DND-41 (cell line): ENCODE results near the gene RNF123.
"Not testable (repeated sequence)": the region's sequence is repeated elsewhere in the genome, so short reads cannot be mapped to it uniquely, and the experiment has no call there.

ENCODE experiments used
- ATAC-seq: fragments of 200-7000 bp; cut with Tn5 transposase; 3 replicates; pipeline ENCODE4 v1.9.1; 2021; ENCODE audit warnings: low read depth; ENCODE audit not compliant: insufficient read depth
- DNase-seq: peaks from one replicate; pipeline ENCODE4 v3.0.0-alpha.2; 2020
- H2AFZ ChIP-seq: 2 replicates; pipeline ENCODE4 v1.6.0; 2012; ENCODE audit warnings: low read depth, low read length
- H3K27ac ChIP-seq: 2 replicates; pipeline ENCODE4 v1.5.1; 2012; ENCODE audit warnings: low read length, inconsistent platforms
- H3K27me3 ChIP-seq: fragments of 200-600 bp; sonication (generic); 2 replicates; pipeline ENCODE4 v1.6.0; 2012; ENCODE audit warnings: low read length, mild to moderate bottlenecking, inconsistent platforms; ENCODE audit not compliant: insufficient read depth, poor library complexity
- H3K36me3 ChIP-seq: 2 replicates; pipeline ENCODE4 v1.5.1; 2012; ENCODE audit warnings: low read length, inconsistent platforms; ENCODE audit not compliant: insufficient read depth
- H3K4me1 ChIP-seq: 2 replicates; pipeline ENCODE4 v1.5.1; 2012; ENCODE audit warnings: mild to moderate bottlenecking, low read length; ENCODE audit not compliant: insufficient read depth
- H3K4me2 ChIP-seq: 2 replicates; pipeline ENCODE4 v1.6.0; 2012; ENCODE audit warnings: mild to moderate bottlenecking, moderate library complexity, low read length, inconsistent platforms; ENCODE audit not compliant: insufficient read depth
- H3K4me3 ChIP-seq, 2 experiments: fragments of 200-600 bp in 1 of 2; shearing (Covaris generic) in 1 of 2; 2 replicates each; pipeline ENCODE4 v1.5.1; 2012 to 2016; ENCODE audit warnings: inconsistent platforms in 2 of 2, low read length in 2 of 2, mild to moderate bottlenecking in 2 of 2, low read depth in 1 of 2, moderate library complexity in 1 of 2
- H3K79me2 ChIP-seq: 2 replicates; pipeline ENCODE4 v1.6.0; 2012; ENCODE audit warnings: low read length, inconsistent platforms; ENCODE audit not compliant: insufficient read depth
- H3K9ac ChIP-seq: 2 replicates; pipeline ENCODE4 v1.6.0; 2012; ENCODE audit warnings: low read depth, mild to moderate bottlenecking, inconsistent platforms, low read length, moderate library complexity
- H3K9me3 ChIP-seq: 2 replicates; pipeline ENCODE4 v1.5.1; 2012; ENCODE audit warnings: low read length, moderate library complexity, mild to moderate bottlenecking, inconsistent platforms; ENCODE audit not compliant: insufficient read depth, severe bottlenecking
- H4K20me1 ChIP-seq: 2 replicates; pipeline ENCODE4 v1.6.0; 2012; ENCODE audit warnings: low read length; ENCODE audit not compliant: insufficient read depth

Gene RNF123

GRCh38 chr3:49686769-49687423, 2.5 kb upstream of the RNF123 start:
- DNase-seq, ATAC-seq, H3K27me3 ChIP-seq, H3K4me2 ChIP-seq, H3K27ac ChIP-seq, H4K20me1 ChIP-seq, H3K4me3 ChIP-seq, H3K9me3 ChIP-seq, H2AFZ ChIP-seq, H3K9ac ChIP-seq: not testable (repeated sequence)
- Histone ChIP-seq H3K4me1 (peaks cover 28% of the 10 kb centered on the region), H3K79me2 (peaks cover 25% of the 10 kb centered on the region), H3K36me3 (peaks cover 26% of the 10 kb centered on the region)

GRCh38 chr3:49687424-49687795, 1.9 kb upstream of the RNF123 start:
- ATAC-seq, H3K4me2 ChIP-seq, H3K9me3 ChIP-seq, H3K9ac ChIP-seq, H3K27me3 ChIP-seq, H4K20me1 ChIP-seq, H3K4me3 ChIP-seq, DNase-seq, H2AFZ ChIP-seq, H3K27ac ChIP-seq: not testable (repeated sequence)
- peaks cover 28% of the 10 kb centered on the region for H3K4me1 ChIP-seq
- H3K36me3 ChIP-seq, result peaks cover 21% of the 10 kb centered on the region
- H3K79me2 ChIP-seq, result peaks cover 25% of the 10 kb centered on the region

- not testable (repeated sequence) for H3K27me3 ChIP-seq, DNase-seq, H3K9me3 ChIP-seq, H4K20me1 ChIP-seq, H3K36me3 ChIP-seq
- Histone ChIP-seq H3K9ac (peak overlapping the region; percentile 79), H3K4me1 (peaks cover 28% of the 10 kb centered on the region), H2AFZ (peak overlapping the region; percentile 73), H3K4me3 (peak overlapping the region; percentile 70 to 81), H3K4me2 (peak overlapping the region; percentile 69), H3K79me2 (peaks cover 25% of the 10 kb centered on the region), H3K27ac (peak overlapping the region; percentile 89)
- peak; percentile 3; the same call in 1 of the 3 replicates for ATAC-seq
These were observed 865 bp upstream of the RNF123 start for GRCh38 chr3:49688338-49689045.

GRCh38 chr3:49689908-49690624, 709 bp downstream of the RNF123 start:
- Histone ChIP-seq H2AFZ (peak overlapping the region; percentile 73), H3K4me2 (peak overlapping the region; percentile 69), H3K9ac (peak overlapping the region; percentile 79), H3K79me2 (peaks cover 29% of the 10 kb centered on the region), H3K27ac (peak overlapping the region; percentile 89), H3K4me1 (peaks cover 28% of the 10 kb centered on the region), H3K4me3 (peak overlapping the region; percentile 70 to 81; a peak in 3 of 4 replicates)
- H3K36me3 ChIP-seq, H3K27me3 ChIP-seq, H3K9me3 ChIP-seq, DNase-seq, H4K20me1 ChIP-seq: not testable (repeated sequence)
- ATAC-seq, result peak; percentile 11; the same call in 1 of the 3 replicates

GRCh38 chr3:49690856-49691255, 1.5 kb downstream of the RNF123 start:
- peaks cover 28% of the 10 kb centered on the region for H3K4me1 ChIP-seq
- not testable (repeated sequence) for H3K27me3 ChIP-seq, H3K9me3 ChIP-seq, H4K20me1 ChIP-seq, DNase-seq, H3K27ac ChIP-seq, ATAC-seq, H2AFZ ChIP-seq, H3K36me3 ChIP-seq
- H3K9ac ChIP-seq, result peak overlapping the region; percentile 79; the same call in 1 of the 2 replicates
- peak overlapping the region; percentile 69 for H3K4me2 ChIP-seq
- H3K79me2 ChIP-seq, result peaks cover 29% of the 10 kb centered on the region
- H3K4me3 ChIP-seq, result peak overlapping the region in 1 of 2 experiments; percentile 81; a peak in 2 of 4 replicates

GRCh38 chr3:49691481-49691880, 2.1 kb downstream of the RNF123 start:
- peak overlapping the region; percentile 69 for H3K4me2 ChIP-seq
- H3K27me3 ChIP-seq, H3K9ac ChIP-seq, H3K36me3 ChIP-seq, H3K27ac ChIP-seq, H3K9me3 ChIP-seq, H4K20me1 ChIP-seq, H2AFZ ChIP-seq, DNase-seq, ATAC-seq: not testable (repeated sequence)
- H3K79me2 ChIP-seq, result peaks cover 29% of the 10 kb centered on the region
- H3K4me3 ChIP-seq, result peak overlapping the region in 1 of 2 experiments; percentile 81; a peak in 1 of 4 replicates
- H3K4me1 ChIP-seq, result peaks cover 28% of the 10 kb centered on the region

GRCh38 chr3:49694409-49695070, 5.2 kb downstream of the RNF123 start:
- not testable (repeated sequence) for H4K20me1 ChIP-seq, H2AFZ ChIP-seq, H3K9ac ChIP-seq, H3K9me3 ChIP-seq, H3K27me3 ChIP-seq, H3K4me3 ChIP-seq, DNase-seq, H3K4me2 ChIP-seq, ATAC-seq, H3K27ac ChIP-seq
- peaks cover 19% of the 10 kb centered on the region for H3K4me1 ChIP-seq
- peaks cover 18% of the 10 kb centered on the region for H3K36me3 ChIP-seq
- peaks cover 25% of the 10 kb centered on the region for H3K79me2 ChIP-seq
